CD4-positive, alpha-beta T cell (primary cell): ENCODE data around the gene IL4R. TPM values are rescaled to one million over a fixed set of nuclear protein-coding genes. Genes with fewer than 3 reads are reported as not detected.

Source experiments
- ATAC-seq: fragments of 200-7000 bp; cut with Tn5 transposase; one replicate; pipeline ENCODE4 v1.10.0; 2022; ENCODE audit warnings: mild to moderate bottlenecking; ENCODE audit not compliant: poor library complexity
- CTCF ChIA-PET: fragments of 350-600 bp; sonication (Branson Sonifier 250); formaldehyde crosslinking; loops from one replicate; lab custom pipeline; 2021; ENCODE audit warnings: antibody characterized with exemption, inconsistent platforms; lab: Charles Lee
- POLR2A ChIA-PET: fragments of 350-600 bp; sonication (Branson Sonifier 250); formaldehyde crosslinking; loops from one replicate; lab custom pipeline; 2021; ENCODE audit warnings: antibody characterized with exemption, inconsistent platforms; lab: Charles Lee
- DNase-seq, 14 experiments: peaks; one replicate each; pipeline ENCODE4 v3.0.0-alpha.2; 2013 to 2020; ENCODE audit warnings: mixed read lengths in 2 of 14
- H3K27ac ChIP-seq, 2 donors: one replicate each; pipeline versions ENCODE4 v1.5.1 to v1.7.0; 2013; ENCODE audit warnings: low read length in 2 of 2, low read depth in 1 of 2, mild to moderate bottlenecking in 1 of 2
- H3K27me3 ChIP-seq, 2 experiments: 1 replicate in 1 of 2; 2 replicates in 1 of 2; pipeline versions ENCODE4 v1.6.1 to v1.7.0; 2013; ENCODE audit warnings: low read length in 2 of 2, control low read depth in 1 of 2, mild to moderate bottlenecking in 1 of 2, moderate library complexity in 1 of 2; ENCODE audit not compliant: insufficient read depth in 2 of 2, control insufficient read depth in 1 of 2
- H3K36me3 ChIP-seq: one replicate; pipeline ENCODE4 v1.6.1; 2013; ENCODE audit warnings: low read length, control low read depth; ENCODE audit not compliant: insufficient read depth
- H3K4me1 ChIP-seq: one replicate; pipeline ENCODE4 v1.6.1; 2013; ENCODE audit warnings: low read length, control low read depth; ENCODE audit not compliant: insufficient read depth
- H3K4me3 ChIP-seq: one replicate; pipeline ENCODE4 v1.5.1; 2013; ENCODE audit warnings: mild to moderate bottlenecking, low read length, moderate library complexity
- H3K9me3 ChIP-seq, 2 experiments: 1 replicate in 1 of 2; 2 replicates in 1 of 2; pipeline versions ENCODE4 v1.6.1 to v1.7.0; 2013; ENCODE audit warnings: low read length in 2 of 2, mild to moderate bottlenecking in 2 of 2, control low read depth in 1 of 2, moderate library complexity in 1 of 2; ENCODE audit not compliant: control insufficient read depth in 1 of 2, insufficient read depth in 1 of 2
- H3K27ac Mint-ChIP-seq: one replicate; pipeline ENCODE4 v1.8.0; 2020; ENCODE audit warnings: mixed read lengths
- H3K27me3 Mint-ChIP-seq: one replicate; pipeline ENCODE4 v1.8.0; 2021; ENCODE audit warnings: mixed read lengths
- H3K36me3 Mint-ChIP-seq: one replicate; pipeline ENCODE4 v1.8.0; 2021; ENCODE audit warnings: low read depth, mixed read lengths
- H3K4me1 Mint-ChIP-seq: one replicate; pipeline ENCODE4 v1.8.0; 2021; ENCODE audit warnings: low read depth, mixed read lengths
- H3K4me3 Mint-ChIP-seq: one replicate; pipeline ENCODE4 v1.8.0; 2020; ENCODE audit warnings: mild to moderate bottlenecking, mixed read lengths
- H3K9me3 Mint-ChIP-seq: one replicate; pipeline ENCODE4 v1.8.0; 2020; ENCODE audit warnings: mixed read lengths
- intact Hi-C, 2 experiments: fragments of 100-400 bp; cut with DNase I in 1 of 2; cut with micrococcal nuclease in 1 of 2; formaldehyde crosslinking; loops; one replicate each; pipeline versions ENCODE4 v1.15.1 to v1.9.0; 2023 to 2025; cut with DNase I, micrococcal nuclease
- total RNA-seq, 174 experiments: library from RNA in 2 of 174; stranded (reverse) in 2 of 174; gene quantifications; one replicate each; pipeline ENCODE4 v1.2.3 and lab custom pipeline; 2021 to 2026
- TF ChIP-seq, protein P1 (sequence below): fragments of 200-600 bp; IDR thresholded peaks from one replicate; pipeline ENCODE4 v1.8.0; 2022; ENCODE audit warnings: antibody characterized with exemption, mild to moderate bottlenecking

IL4R gene
- total RNA-seq, 2 experiments from 2014 or later: 145 to 147 TPM

DNA sequence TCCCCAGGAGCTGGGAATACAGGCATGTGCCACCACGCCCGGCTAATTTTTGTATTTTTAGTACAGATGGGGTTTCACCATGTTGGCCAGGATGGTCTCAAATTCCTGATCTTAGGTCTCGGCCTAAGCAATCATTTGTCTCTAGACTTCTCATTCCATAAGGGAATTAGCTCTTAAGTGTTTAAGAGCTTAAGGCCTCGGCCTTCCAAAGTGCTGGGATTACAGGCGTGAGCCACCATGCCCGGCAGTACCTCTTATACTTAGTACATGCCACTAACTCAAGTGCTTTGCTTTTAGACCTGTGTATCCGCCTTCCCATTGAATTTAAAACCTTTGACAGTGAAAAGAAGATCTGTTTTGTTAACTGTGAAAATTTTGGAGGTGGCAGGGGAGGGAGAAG lies 71.6 kb downstream of the IL4R start:
- Mint-ChIP-seq H3K4me1 (peaks cover 5% of the 10 kb centered on the region), H3K36me3 (no peaks in the 10 kb centered on the region), H3K27me3 (no peaks in the 10 kb centered on the region), H3K27ac (no peak overlapping the region), H3K4me3 (no peak overlapping the region), H3K9me3 (peaks cover 3% of the 10 kb centered on the region)
- ChIA-PET CTCF (no interaction called here), POLR2A (interaction anchor here (1.2 kb wide), 1 partner anchor 181 kb away, joined by 3 read pairs; no protein-coding TSS in a partner anchor)
- Histone ChIP-seq H3K36me3 (no peaks in the 10 kb centered on the region), H3K9me3 (peaks cover 4 to 13% of the 10 kb centered on the region in 2 experiments), H3K27me3 (no peaks in the 10 kb centered on the region), H3K27ac (no peak overlapping the region), H3K4me3 (no peak overlapping the region), H3K4me1 (no peaks in the 10 kb centered on the region)
- no peak for DNase-seq
- ATAC-seq: no peak
- TF ChIP-seq, protein P1, sequence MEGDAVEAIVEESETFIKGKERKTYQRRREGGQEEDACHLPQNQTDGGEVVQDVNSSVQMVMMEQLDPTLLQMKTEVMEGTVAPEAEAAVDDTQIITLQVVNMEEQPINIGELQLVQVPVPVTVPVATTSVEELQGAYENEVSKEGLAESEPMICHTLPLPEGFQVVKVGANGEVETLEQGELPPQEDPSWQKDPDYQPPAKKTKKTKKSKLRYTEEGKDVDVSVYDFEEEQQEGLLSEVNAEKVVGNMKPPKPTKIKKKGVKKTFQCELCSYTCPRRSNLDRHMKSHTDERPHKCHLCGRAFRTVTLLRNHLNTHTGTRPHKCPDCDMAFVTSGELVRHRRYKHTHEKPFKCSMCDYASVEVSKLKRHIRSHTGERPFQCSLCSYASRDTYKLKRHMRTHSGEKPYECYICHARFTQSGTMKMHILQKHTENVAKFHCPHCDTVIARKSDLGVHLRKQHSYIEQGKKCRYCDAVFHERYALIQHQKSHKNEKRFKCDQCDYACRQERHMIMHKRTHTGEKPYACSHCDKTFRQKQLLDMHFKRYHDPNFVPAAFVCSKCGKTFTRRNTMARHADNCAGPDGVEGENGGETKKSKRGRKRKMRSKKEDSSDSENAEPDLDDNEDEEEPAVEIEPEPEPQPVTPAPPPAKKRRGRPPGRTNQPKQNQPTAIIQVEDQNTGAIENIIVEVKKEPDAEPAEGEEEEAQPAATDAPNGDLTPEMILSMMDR: no peak
- intact Hi-C loops: no loop called here

DNA sequence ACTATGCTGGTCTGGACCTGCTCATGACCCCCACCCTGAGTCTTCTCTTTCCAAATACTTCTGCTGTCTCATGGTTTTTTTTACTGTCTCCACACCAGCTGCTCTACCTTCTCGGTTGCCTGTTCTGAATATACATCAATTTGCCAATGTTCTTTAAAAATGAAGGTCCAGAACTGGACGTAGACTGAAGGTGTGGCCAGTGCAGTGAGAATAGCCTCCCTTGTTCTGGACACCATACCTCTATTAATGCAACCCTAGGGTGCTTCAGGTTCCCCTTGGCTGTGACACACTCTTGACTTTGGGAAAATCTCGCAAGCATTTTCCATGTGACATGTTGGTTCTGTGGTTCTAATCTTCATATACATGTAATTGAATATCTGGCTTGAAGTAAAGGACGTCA lies 72.9 kb downstream of the IL4R start:
- intact Hi-C loops: no loop called here

DNA sequence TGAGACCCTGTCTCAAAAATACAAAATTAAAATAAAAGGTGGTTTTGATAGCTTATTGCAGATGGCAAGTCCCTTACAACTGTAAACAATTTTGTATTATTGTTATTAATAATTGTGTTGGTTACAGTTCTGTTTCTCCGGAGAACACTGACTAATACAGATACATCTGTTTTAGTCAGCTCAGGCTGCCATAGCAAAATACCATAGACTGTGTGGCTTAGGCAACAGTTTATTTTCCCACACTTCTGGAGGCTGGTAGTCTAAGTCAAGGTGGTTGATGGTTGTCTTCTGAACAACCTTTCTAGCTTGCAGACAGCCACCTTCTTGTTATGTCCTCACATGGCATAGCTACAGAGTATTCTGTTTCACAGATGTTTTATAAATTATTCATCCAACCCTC lies 74.0 kb downstream of the IL4R start:
- H3K36me3 ChIP-seq: no peaks in the 10 kb centered on the region
- H3K4me3 ChIP-seq: no peak overlapping the region
- H3K27me3 ChIP-seq: no peaks in the 10 kb centered on the region
- CTCF ChIA-PET: no interaction called here
- TF ChIP-seq, protein P1: no peak
- no peak overlapping the region for H3K27ac ChIP-seq
- H3K27ac Mint-ChIP-seq: no peak overlapping the region
- H3K9me3 Mint-ChIP-seq: peaks cover 6% of the 10 kb centered on the region
- no peak for DNase-seq
- H3K36me3 Mint-ChIP-seq: no peaks in the 10 kb centered on the region
- POLR2A ChIA-PET: interaction anchor here (0.8 to 2.5 kb wide), 3 partner anchors 9 to 20 kb away, joined by 3 to 8 read pairs (median 4); no protein-coding TSS in a partner anchor
- H3K27me3 Mint-ChIP-seq: no peaks in the 10 kb centered on the region
- H3K4me1 ChIP-seq: no peaks in the 10 kb centered on the region
- H3K4me3 Mint-ChIP-seq: no peak overlapping the region
- intact Hi-C loops: no loop called here
- H3K4me1 Mint-ChIP-seq: no peaks in the 10 kb centered on the region
- peaks cover 4 to 13% of the 10 kb centered on the region in 2 experiments for H3K9me3 ChIP-seq
- ATAC-seq: no peak

More for the DNA sequence above, 72.9 kb downstream of the IL4R start:
- TF ChIP-seq, protein P1: no peak
- Histone ChIP-seq H3K27me3 (no peaks in the 10 kb centered on the region), H3K36me3 (no peaks in the 10 kb centered on the region), H3K4me3 (no peak overlapping the region), H3K27ac (no peak overlapping the region), H3K4me1 (no peaks in the 10 kb centered on the region), H3K9me3 (peaks cover 4 to 13% of the 10 kb centered on the region in 2 experiments)
- H3K4me3 Mint-ChIP-seq: no peak overlapping the region
- no peak overlapping the region for H3K27ac Mint-ChIP-seq
- H3K9me3 Mint-ChIP-seq: peaks cover 3% of the 10 kb centered on the region
- no peak for DNase-seq
- no peak for ATAC-seq
- H3K4me1 Mint-ChIP-seq: peaks cover 5% of the 10 kb centered on the region
- no peaks in the 10 kb centered on the region for H3K27me3 Mint-ChIP-seq
- CTCF ChIA-PET: no interaction called here
- H3K36me3 Mint-ChIP-seq: no peaks in the 10 kb centered on the region
- POLR2A ChIA-PET: interaction anchor here (2.5 kb wide), 1 partner anchor 19 kb away, joined by 8 read pairs; no protein-coding TSS in a partner anchor
